CD4-positive, alpha-beta T cell treated with Interleukin-10 for 1 hour (primary cell): Measurements from ENCODE around the gene PAX3.

ENCODE experiments used
- DNase-seq: peaks from one replicate; pipeline ENCODE4 v3.0.0-alpha.2; 2020

PAX3 gene

DNA sequence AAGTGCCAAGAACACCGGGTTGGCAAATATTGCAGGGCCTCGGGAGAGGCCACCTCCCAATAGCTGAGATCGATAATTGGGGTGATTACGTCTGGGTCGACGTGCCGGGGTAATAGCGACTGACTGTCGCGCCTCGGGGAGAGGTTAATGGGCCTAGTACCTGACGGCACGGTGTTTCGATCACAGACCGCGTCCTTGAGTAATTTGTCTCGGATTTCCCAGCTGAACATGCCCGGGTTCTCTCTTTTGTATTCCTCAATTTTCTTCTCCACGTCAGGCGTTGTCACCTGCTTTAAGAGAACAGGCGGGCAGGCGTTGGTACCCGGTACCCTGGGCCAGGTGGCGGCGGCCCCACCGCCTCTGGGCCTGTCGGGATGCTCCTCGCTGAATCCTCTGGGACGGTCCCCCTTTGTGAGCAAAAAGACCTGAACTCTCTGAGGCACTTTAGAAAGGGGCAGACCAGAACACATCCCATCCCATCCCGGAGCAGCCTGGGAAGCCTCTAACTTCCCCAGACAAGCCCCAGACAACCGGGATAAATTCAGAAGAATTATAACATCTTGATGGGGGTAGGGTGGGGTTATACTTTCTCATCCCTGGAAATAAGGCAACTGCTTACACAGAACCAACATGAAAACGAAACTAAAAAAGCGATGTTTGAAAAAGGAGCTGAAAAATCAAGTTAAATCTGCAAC, 3.3 kb downstream of the PAX3 start:
- DNase-seq: no peak

DNA sequence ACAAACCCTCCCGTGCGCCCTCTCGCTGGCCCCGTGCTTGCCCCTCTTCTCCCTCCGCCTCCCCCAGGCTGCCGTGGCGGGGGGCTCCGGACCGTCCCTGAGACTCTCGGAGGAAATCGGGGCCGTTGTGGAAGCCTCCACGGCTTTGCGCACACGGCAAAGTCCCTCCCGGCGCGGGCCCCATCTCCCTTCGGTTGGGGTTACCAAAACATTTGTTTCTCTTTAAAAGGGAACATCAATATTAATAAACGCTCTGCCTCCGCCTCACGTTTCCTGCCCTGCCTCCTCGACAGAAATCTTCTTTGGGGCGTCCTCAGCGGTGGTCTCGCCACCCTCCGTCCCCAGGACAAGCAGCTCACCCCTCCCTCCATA, 3.8 kb downstream of the PAX3 start:
- no peak for DNase-seq

DNA sequence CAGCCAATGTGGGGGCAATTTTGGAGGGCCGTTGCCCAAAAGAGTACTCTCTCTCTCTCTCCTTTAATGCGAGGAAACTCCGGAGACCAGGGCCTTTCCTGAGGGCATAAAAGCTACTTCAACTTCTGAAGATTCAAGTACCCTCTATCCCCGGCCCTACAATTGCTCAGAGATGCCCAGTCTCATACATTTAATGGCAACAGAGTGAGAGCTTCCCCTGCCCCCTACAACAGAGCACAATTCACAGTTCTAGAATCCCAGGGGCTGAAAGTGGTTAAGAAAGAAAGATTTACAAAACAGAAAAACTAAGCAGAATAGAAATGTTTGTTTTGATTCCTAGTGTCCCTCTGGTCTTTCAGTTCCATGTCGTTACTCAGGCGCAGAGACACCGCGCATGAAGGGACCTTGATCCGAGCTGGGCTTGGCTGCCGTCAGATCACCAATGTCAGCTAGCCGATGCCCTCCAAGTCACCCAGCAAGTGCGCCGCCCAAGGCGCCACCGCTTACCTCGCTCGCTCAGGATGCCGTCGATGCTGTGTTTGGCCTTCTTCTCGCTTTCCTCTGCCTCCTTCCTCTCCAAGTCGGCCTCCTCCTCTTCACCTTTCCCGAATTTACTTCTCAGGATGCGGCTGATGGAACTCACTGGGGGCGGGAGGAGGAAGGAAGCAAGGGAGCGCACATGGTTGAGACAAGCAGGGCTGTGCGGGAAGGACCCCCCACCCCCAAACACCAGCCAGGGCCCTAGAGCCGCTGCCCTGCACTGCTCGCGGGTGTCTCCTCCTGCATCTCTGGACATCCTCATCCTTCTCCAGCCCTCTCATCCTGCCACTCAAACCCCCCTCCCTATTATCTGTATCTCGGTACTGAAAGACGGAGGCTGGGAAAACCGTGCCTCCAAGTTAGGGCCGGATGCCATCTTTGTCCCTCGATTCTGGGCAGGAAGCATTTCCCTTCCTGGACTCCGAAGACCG, 4.9 kb downstream of the PAX3 start:
- no peak for DNase-seq

DNA sequence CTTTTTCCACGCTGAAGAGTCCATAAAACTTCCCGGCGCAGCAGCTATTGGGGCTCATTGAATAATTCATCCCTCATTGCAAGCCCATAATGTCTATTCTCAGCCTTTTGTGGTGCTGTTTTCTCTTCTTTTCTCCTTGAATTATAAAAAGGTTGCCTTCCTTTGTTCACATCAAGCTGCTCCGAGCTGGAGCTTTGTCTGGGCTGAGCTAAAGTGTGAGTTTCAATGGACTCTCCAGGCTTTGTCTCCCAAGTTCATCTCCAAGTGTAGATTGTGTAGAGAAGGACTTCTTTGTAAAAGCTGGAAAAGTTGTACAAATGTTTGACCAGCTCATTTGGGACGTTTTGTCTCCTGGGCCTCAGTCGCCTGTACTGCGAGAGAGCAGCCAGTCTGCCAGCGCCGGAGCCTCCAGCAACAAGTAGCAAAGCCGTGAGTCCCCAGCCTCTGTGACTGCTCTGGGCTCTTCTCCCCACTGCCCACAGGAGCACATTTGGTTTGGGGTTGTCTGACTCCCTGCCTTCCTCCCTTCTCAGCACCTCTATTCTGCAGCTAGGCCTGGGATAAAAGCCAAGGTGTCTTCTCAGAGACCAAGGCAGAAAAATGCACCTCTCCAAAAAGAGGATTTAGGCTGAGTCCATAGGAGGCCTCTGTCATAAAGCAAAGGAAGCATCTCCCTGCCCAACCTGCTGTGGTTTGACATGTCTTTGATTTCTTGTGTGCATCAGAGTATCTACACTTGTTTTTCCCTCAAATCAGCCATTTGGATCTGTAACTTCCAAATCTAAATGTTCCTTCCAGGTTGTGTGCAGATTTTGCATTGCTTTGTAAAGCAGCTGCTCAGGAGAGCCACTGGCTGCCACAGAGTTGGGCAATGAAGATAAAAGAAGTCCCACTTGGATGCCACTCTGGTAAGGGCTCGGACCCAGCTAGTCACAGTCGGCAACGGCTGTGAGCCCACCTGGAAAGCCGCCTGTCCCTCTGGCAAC, 6.4 kb downstream of the PAX3 start:
- DNase-seq: no peak

DNA sequence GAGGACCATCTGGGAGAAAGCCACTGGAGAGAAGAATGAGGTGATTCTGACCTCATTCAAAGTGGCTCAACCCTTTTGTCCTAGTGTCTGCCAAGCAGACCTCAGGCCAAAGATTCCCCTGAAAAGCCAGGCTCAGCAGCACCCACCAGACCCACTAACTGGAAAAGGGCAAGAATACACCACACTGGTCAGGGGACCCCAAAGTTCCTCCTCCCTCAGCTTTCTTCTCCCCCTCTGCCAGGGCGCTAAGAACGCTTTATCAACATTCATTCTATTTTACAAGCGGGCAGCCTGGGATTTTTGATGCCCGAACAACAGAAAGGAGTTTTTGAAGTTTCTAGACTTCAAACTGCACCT, 7.3 kb downstream of the PAX3 start:
- DNase-seq: no peak

DNA sequence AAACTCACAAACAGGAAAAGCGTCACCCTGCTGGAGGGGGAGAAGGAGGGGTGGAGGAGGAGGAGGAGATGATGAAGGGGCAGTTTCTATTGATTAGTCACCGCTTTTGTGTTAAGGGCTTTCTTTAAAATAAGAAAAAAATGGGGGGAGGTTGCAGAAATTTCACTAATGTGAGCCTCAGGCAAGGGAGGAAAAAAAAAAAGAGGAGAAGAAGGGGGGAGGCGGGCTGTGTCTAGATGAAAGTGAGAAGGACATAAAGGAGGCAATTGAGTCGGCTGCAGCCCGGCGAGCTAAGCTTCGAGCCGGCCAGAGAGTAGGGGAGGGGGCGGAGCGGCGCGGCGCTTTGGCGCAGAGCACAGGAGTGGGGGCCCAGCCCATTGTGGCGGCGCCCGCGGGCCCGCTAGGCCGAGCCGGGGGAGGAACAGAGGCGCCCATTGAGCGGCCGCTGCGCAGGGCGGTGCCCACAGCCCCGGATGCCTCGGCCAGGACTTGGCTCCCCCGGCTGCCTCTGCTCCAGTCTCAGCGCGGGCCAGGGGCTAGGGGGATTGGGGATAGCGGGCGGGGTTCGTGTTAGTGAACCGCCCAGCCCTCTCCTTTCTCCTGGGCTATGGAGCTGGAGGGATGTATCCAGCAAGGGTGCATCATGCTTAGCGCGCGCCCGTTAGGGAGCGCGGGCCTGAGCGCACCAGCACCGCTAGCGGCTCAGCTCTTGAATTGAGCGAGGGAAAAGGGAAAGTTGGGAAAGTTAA, 7.9 kb downstream of the PAX3 start:
- no peak for DNase-seq

DNA sequence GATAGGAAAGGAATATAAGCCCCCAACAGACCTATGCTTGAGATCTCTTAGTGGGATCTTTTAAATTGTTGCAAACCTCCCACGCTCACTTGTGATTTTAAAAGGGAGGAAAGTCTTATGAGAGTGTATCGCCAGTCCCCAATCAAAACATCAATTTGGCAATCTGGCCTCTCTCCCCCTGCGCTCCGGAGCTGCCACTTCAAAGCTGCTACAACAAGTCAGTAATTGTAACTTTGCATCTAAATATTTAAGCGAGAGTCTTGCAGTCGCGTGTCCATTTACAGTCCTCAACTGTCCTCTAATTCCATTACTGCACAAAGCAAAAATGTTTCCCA, 8.4 kb downstream of the PAX3 start:
- no peak for DNase-seq

DNA sequence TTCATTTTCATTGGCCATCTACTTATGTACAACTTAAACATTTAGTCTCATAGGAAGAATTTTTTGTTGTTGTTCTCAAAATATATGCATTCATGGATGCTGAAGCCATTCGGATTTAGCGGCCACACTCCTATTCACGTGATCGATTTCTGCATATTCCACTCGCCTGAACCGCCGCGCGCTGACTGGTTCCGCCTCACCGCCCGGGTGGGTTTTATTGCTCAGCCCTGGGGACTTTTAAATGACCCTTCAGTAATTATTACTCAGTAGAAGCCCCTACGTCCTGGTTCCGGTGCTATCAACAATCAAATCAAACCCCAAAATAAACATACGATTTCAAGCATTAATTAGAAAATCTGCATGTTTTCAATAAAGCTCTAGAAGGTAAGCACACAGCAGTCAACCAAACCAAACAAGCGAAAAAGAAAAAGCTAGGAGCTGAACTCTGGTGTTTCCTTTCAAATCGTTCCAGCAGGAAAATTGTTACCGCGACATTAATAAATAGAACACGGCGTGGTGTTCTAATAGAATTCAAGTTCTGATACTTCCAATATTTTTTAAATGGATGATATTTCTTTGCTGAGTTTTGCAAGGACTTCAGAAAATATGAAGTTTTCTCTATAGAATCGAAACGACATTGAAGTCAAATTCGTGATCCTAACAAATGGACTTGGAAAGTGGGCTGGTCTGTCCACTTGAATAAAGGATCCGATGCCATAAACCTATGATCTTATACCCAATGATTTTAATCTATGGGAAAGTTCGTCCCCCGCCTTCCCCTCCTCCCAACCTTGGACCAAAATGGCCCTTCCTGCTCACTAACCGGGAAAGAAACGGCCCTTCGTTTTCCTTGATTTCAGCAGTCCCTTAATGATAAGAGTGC, 9.3 kb downstream of the PAX3 start:
- no peak for DNase-seq

DNA sequence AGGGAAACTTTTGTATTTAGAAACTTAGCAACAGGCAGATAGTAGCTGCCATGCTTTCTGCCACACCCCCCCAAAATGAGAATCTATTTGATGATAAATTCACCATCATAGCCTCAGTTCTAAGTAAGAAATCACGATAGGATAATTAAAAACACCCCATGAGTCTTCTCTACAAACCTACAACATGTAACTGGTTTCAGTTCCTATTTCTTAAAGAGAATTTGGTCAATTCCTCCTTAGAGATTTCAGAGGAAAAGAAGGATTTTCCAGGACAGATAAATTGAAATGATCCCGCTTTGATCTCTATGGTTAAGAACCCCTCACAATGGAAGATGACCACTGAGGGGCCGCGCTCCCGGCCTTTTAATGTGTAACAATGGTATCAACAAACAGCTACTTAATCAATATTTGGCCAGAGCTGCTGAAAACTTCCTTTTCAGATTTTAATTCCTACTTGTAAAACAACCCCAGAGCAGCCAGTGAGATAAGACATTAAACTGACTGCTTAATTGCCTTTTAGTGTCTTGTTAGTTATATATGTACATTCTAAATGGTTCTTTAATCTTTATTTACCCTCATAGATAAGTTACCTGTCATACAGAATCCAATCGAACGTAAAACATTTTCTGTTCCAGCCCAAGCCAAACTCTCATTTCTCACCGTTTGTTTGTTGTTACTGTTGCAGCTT, 10.1 kb downstream of the PAX3 start:
- no peak for DNase-seq

DNA sequence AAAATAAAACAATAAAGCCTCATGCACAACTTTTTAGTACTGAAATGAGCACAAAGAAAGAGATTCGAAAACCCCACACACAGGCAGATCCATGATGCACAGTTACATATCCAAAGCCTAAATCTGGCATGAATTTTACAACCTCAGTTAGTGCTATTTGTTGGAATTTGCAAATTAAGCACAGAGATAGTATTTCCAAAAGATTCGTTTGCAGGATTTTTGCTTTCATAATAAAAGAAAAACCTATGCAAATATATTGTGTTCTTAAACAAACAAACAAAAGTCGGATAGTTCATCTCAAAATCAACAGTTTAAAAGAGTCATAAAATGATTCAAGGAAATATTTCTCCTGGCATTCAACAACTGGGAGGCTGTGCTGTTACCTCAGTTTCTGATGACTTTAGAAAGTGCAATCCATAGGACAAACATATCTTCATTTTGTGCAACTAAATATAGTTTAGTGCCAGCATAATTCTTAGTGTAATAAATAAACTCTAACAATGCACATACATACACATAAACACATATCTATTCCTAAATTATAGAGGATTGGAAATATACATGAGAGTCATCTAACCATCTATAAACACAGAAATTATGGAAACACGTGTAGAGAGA, 10.8 kb downstream of the PAX3 start:
- DNase-seq: no peak

DNA sequence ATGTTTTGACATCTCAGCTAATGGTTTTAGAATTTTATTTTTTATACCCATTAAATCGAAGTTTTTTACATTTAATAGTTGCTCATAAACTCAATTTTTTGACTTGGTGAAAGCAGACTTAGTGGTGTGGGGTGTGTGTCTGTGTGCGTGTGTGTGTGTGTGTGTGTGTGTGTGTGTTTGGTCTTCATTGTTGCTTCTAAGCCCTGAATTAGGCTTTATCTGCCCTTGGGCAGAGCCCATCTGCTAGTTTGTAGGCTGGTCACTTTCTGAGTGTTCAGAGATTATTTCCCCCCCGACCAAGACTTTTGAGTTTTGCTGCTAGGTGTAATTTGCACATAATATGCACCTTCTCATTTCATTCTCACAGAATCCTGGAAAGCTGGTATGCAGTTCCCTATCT, 14.3 kb downstream of the PAX3 start:
- no peak for DNase-seq

DNA sequence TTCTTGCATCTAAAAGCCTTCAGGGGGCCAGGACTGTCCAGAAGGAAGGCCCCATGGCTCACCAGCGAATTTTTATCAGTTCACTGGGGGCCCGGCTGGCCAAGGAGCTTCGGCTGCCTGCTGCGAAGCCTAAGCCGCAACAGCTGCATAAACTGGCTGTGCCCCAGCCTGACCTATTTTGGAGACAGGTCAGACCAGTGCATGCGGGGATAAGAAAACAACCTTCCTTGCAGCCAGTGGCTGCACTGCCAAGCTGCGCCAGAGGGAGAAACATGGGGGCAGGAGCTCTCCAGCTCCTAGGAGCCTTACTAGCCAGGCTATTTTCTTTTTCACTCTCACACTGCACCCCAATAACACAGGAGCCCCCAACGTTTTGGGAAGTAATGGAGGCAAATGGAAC, 15.2 kb downstream of the PAX3 start:
- DNase-seq: no peak

DNA sequence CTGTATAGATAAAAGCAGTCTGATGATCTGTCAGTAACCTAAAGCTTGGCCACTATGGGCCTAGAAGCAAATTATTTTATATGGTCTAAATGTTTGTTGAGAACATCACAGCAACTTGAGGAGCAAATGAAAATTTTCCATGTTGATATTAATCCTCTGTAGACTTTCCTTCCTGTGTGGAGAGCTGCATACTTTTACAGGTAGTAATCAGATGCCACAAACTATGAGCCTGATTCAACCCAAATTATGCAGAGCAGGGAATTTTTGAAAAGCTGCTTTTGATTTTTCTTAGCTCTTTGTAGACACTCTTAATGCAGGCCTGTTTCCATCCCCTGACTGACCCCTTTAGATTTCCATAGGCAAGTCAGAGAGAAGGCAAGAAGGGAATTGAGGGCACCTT, 17.3 kb downstream of the PAX3 start:
- no peak for DNase-seq

DNA sequence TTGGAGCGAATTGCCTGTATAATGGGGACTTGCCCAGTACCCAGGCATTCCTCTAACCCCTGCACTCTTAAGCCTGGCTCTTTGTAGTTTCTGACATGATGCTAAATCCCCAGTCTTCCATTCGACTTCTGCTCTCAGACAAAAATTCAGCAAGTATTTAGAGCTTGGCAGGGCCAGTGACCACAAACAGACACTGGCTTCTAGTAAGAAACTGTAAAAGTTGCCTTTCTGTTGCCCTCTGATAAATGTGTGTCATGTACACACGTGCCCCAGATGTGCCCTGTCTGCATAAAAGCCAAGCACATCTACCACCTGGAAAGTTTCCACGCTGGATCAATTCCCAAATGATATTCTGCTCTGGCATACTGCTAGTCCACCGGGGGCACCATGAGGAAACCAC, 18.0 kb downstream of the PAX3 start:
- DNase-seq: no peak

DNA sequence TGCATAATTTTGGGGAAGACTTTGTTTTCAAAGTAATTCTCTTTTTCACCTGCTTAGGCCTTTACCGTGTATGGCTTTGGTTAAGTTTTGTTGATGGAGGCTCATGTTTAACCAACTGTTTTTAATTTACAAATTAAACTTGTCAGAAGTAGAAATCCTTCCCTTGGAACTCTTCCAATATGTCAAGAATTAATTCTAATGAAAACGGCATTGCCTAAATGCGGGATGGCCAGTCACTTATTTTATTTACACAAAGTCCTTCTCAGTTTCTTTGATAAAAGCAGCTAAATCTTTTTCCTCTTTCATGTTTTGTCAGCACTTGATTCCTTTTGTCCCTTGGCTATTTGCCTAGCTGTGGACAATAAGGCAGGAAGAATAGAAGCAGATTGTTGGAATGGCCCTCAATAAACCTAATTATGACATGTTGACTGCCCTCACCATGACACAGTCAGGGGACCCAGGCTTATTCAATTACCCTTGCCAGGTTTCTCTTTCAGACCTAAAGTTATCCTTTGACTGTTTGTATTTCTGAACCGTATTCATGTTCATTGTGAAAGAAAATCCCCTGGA, 26.3 kb downstream of the PAX3 start:
- DNase-seq: no peak

DNA sequence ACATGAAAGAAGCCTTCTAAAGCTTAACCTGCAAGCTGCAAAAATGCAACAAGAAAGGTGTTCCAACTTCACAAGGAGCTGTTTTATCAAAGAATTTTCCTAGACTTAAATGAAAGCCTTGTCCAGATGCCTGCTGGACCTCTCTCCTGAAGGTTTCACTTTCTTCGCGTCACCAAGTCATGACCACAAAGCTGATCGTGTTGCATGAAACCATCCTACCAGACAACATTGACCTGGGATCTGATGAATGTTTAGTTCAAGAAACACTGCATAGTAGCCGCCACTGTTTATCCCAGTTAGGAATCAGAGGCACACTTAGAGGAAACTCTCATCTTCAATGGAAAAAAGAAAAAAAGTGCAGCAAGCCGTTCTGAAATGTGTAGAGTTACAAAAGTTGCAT, 26.9 kb downstream of the PAX3 start:
- DNase-seq: no peak

DNA sequence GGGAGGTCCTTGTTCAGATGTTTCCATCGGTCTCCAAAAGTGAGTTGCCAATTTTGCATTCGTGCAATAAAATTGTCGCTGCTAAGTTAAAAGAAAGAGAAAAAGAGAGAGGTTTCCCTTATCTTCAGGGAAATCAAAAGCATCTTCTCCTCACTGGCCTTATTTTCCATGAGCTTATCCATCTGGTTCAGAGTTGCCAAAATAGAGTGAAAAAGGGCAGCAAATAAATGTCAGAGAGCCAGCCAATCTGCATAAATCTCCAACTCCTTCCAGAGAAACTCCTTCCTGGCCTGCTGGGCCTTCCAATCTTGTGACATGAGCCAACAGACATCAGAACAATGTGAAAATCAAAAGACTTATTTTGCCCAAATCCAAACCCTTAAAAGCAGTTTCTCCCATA, 28.4 kb downstream of the PAX3 start:
- DNase-seq: no peak

DNA sequence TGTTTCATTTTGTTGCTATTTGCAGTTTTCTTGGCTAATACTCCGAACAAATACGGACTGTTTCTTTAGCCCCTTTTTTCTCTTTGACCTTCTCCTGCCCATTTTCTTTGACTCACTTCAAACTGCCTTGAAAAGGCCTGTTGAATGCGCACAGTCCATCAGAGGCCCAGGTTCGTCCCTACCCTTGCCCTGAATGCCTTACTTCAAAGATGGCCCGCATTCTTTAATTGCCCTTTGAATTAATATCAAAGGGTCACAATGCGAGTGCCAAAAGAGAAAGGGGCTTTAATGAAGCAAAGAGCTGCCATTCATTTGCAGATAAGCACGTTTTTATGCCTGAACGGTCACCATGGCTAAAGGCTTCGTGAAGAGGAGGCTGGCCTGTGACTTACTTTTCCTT, 29.7 kb downstream of the PAX3 start:
- no peak for DNase-seq

DNA sequence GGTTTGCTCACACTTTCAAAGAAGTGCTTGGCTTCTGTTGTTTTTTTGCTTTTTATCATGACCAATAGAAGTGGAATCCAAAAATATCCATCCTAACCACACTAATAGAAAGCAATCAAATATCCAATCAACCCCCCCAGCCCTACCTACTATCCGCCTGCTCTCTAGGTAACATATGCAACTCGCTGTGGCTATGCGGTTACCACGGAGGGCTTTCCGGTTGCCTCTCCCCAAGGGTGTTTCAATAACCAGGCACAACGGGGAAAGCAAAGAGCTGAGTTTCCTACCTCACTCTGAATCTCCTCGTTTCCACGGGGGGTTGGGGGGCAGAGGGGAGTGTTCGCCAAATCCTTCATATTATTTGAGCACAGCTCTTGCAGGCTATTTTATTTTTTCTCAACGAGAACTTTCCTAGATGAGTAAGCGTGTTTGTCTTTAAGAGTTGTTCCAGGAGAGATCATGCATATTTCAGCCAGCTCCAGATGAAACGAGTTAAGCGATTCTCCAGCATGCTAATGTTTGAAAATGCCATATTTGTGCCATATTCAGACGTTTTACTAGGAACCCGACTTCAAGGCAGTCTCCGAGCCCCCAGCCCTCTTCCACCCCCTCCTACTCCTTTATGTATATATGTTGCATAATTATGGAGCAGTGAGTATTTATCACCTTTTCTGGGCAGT, 30.3 kb downstream of the PAX3 start:
- no peak for DNase-seq
